Glutamatergic neuron (in vitro differentiated cells): ENCODE measurements around the gene NAE1. TPM values are rescaled to one million over a fixed set of nuclear protein-coding genes. Genes with fewer than 3 reads are reported as not detected.

Experiments
- DNase-seq: peaks from one replicate; pipeline ENCODE4 v3.0.0; 2022
- H3K27ac Mint-ChIP-seq: one replicate; pipeline ENCODE4 v1.8.0; 2020; ENCODE audit warnings: mild to moderate bottlenecking, mixed read lengths, inconsistent platforms; ENCODE audit not compliant: unreplicated experiment
- H3K27me3 Mint-ChIP-seq: one replicate; pipeline ENCODE4 v1.8.0; 2020; ENCODE audit warnings: mild to moderate bottlenecking, moderate library complexity, mixed read lengths, inconsistent platforms; ENCODE audit not compliant: unreplicated experiment
- H3K36me3 Mint-ChIP-seq: one replicate; pipeline ENCODE4 v1.8.0; 2020; ENCODE audit warnings: mild to moderate bottlenecking, mixed read lengths, inconsistent platforms; ENCODE audit not compliant: unreplicated experiment
- H3K4me1 Mint-ChIP-seq: one replicate; pipeline ENCODE4 v1.8.0; 2020; ENCODE audit warnings: mild to moderate bottlenecking, low read depth, mixed read lengths, inconsistent platforms; ENCODE audit not compliant: unreplicated experiment
- H3K4me3 Mint-ChIP-seq: one replicate; pipeline ENCODE4 v1.8.0; 2020; ENCODE audit warnings: mild to moderate bottlenecking, mixed read lengths, inconsistent platforms; ENCODE audit not compliant: unreplicated experiment
- H3K9me3 Mint-ChIP-seq: one replicate; pipeline ENCODE4 v1.8.0; 2020; ENCODE audit warnings: mild to moderate bottlenecking, moderate library complexity, mixed read lengths, inconsistent platforms; ENCODE audit not compliant: unreplicated experiment
- CTCF ChIP-seq: fragments of 200-600 bp; sonication (generic); IDR thresholded peaks from one replicate; pipeline ENCODE4 v1.5.0; 2021; ENCODE audit not compliant: partially characterized antibody, unreplicated experiment
- total RNA-seq: library from RNA; stranded (reverse); fragmentation: NEBNext Ultra II Directional; extraction: Animal tissue kit (Norgen Biotek cat#: 25700); gene quantifications from one replicate; pipeline ENCODE4 v1.2.1, GENCODE V29; 2021; ENCODE audit not compliant: unreplicated experiment

Gene NAE1
- total RNA-seq, 1 donor from 2014 or later = 125 TPM

GRCh38 chr16:66850115-66850815, 19.5 kb upstream of the NAE1 start:
- H3K9me3 Mint-ChIP-seq = peaks cover 8% of the 10 kb centered on the region
- H3K27me3 Mint-ChIP-seq = peaks cover 5% of the 10 kb centered on the region
- H3K27ac Mint-ChIP-seq = no peak overlapping the region
- no peak for DNase-seq
- TF ChIP-seq CTCF = no peak
- peaks cover 12% of the 10 kb centered on the region for H3K4me1 Mint-ChIP-seq
- no peaks in the 10 kb centered on the region for H3K36me3 Mint-ChIP-seq
- H3K4me3 Mint-ChIP-seq = no peak overlapping the region

- Mint-ChIP-seq H3K27me3 (peaks cover 5% of the 10 kb centered on the region), H3K27ac (no peak overlapping the region), H3K36me3 (no peaks in the 10 kb centered on the region), H3K9me3 (peaks cover 6% of the 10 kb centered on the region), H3K4me1 (peaks cover 14% of the 10 kb centered on the region), H3K4me3 (no peak overlapping the region)
- TF ChIP-seq CTCF = no peak
- no peak for DNase-seq
These were observed 18.8 kb upstream of the NAE1 start for GRCh38 chr16:66849549-66849948.

- Mint-ChIP-seq H3K9me3 (peaks cover 4% of the 10 kb centered on the region), H3K4me3 (no peak overlapping the region), H3K27ac (no peak overlapping the region), H3K27me3 (peaks cover 5% of the 10 kb centered on the region), H3K36me3 (no peaks in the 10 kb centered on the region), H3K4me1 (peaks cover 14% of the 10 kb centered on the region)
- DNase-seq = no peak
- TF ChIP-seq CTCF = no peak
These were observed 18.2 kb upstream of the NAE1 start for GRCh38 chr16:66849021-66849420.

GRCh38 chr16:66848172-66848571, 17.4 kb upstream of the NAE1 start:
- no peak for DNase-seq
- Mint-ChIP-seq H3K27ac (no peak overlapping the region), H3K4me3 (no peak overlapping the region), H3K9me3 (peaks cover 4% of the 10 kb centered on the region), H3K36me3 (no peaks in the 10 kb centered on the region), H3K4me1 (peaks cover 14% of the 10 kb centered on the region), H3K27me3 (peaks cover 10% of the 10 kb centered on the region)
- TF ChIP-seq CTCF = no peak

GRCh38 chr16:66847533-66848067, 16.8 kb upstream of the NAE1 start:
- no peaks in the 10 kb centered on the region for H3K36me3 Mint-ChIP-seq
- H3K4me1 Mint-ChIP-seq = peaks cover 14% of the 10 kb centered on the region
- peaks cover 13% of the 10 kb centered on the region for H3K27me3 Mint-ChIP-seq
- TF ChIP-seq CTCF = no peak
- H3K4me3 Mint-ChIP-seq = no peak overlapping the region
- peaks cover 4% of the 10 kb centered on the region for H3K9me3 Mint-ChIP-seq
- no peak for DNase-seq
- H3K27ac Mint-ChIP-seq = no peak overlapping the region
